ENCODE measurements around the gene TEP1.

TEP1 gene

GRCh38 chr14:20409226-20409625 is 4.1 kb downstream of the TEP1 start:
- H3K4me1 ChIP-seq (ENCODE audit: insufficient read depth, low read length), result peaks cover 5% of the 10 kb centered on the region; the same call in 1 of the 2 replicates
- H3K9ac ChIP-seq (ENCODE audit: low read depth, low read length), result no peak overlapping the region
- H3K36me3 ChIP-seq (ENCODE audit: insufficient read depth, low read depth, low read length), result peaks cover 15% of the 10 kb centered on the region
- H3K27me3 ChIP-seq (ENCODE audit: insufficient read depth, low read length), result peaks cover 4% of the 10 kb centered on the region; the same call in 1 of the 2 replicates
- H3K4me3 ChIP-seq (ENCODE audit: low read length), result no peak overlapping the region
- H3K9me3 ChIP-seq (ENCODE audit: insufficient read depth, low read depth, low read length), result no peaks in the 10 kb centered on the region
- no peak overlapping the region for H3K27ac ChIP-seq (ENCODE audit: low read length)

GRCh38 chr14:20403521-20403920 is 9.8 kb downstream of the TEP1 start:
- Histone ChIP-seq H3K9me3 (ENCODE audit: insufficient read depth, low read depth, low read length) (no peaks in the 10 kb centered on the region), H3K4me3 (ENCODE audit: low read length) (no peak overlapping the region), H3K27me3 (ENCODE audit: insufficient read depth, low read length) (no peaks in the 10 kb centered on the region), H3K36me3 (ENCODE audit: insufficient read depth, low read depth, low read length) (peaks cover 24% of the 10 kb centered on the region), H3K4me1 (ENCODE audit: insufficient read depth, low read length) (no peaks in the 10 kb centered on the region), H3K9ac (ENCODE audit: low read depth, low read length) (no peak overlapping the region), H3K27ac (ENCODE audit: low read length) (no peak overlapping the region)

GRCh38 chr14:20400965-20401593 is 12.2 kb downstream of the TEP1 start:
- no peak overlapping the region for H3K9ac ChIP-seq (ENCODE audit: low read depth, low read length)
- H3K27me3 ChIP-seq (ENCODE audit: insufficient read depth, low read length), result no peaks in the 10 kb centered on the region
- no peaks in the 10 kb centered on the region for H3K4me1 ChIP-seq (ENCODE audit: insufficient read depth, low read length)
- H3K9me3 ChIP-seq (ENCODE audit: insufficient read depth, low read depth, low read length), result no peaks in the 10 kb centered on the region
- H3K27ac ChIP-seq (ENCODE audit: low read length), result no peak overlapping the region
- H3K36me3 ChIP-seq (ENCODE audit: insufficient read depth, low read depth, low read length), result peaks cover 18% of the 10 kb centered on the region
- H3K4me3 ChIP-seq (ENCODE audit: low read length), result no peak overlapping the region

- no peaks in the 10 kb centered on the region for H3K27me3 ChIP-seq (ENCODE audit: insufficient read depth, low read length)
- no peaks in the 10 kb centered on the region for H3K9me3 ChIP-seq (ENCODE audit: insufficient read depth, low read depth, low read length)
- no peaks in the 10 kb centered on the region for H3K4me1 ChIP-seq (ENCODE audit: insufficient read depth, low read length)
- H3K9ac ChIP-seq (ENCODE audit: low read depth, low read length), result no peak overlapping the region
- peaks cover 18% of the 10 kb centered on the region for H3K36me3 ChIP-seq (ENCODE audit: insufficient read depth, low read depth, low read length)
- no peak overlapping the region for H3K27ac ChIP-seq (ENCODE audit: low read length)
- H3K4me3 ChIP-seq (ENCODE audit: low read length), result no peak overlapping the region
These were observed 12.7 kb downstream of the TEP1 start for GRCh38 chr14:20400589-20400964.

DNA sequence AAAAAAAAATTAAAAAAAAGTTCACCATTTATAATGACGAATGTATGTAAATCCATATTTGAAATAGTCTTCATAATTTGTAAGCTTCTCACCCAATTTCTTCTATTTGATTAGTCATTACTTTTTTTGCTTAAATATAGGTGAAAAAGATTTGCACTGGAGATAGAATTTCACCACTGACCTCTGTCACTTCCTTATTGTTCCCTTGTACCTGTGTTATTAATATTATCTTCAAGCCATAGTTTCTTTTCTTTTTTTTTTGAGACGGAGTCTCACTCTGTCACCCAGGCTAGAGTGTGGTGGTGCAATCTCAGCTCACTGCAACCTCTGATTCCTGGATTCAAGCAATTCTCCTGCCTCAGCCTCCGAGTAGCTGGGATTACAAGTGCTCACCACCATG is 15.8 kb downstream of the TEP1 start:
- Histone ChIP-seq H3K4me3 (ENCODE audit: low read length) (no peak overlapping the region), H3K27ac (ENCODE audit: low read length) (no peak overlapping the region), H3K4me1 (ENCODE audit: insufficient read depth, low read length) (no peaks in the 10 kb centered on the region), H3K9ac (ENCODE audit: low read depth, low read length) (no peak overlapping the region), H3K9me3 (ENCODE audit: insufficient read depth, low read depth, low read length) (no peaks in the 10 kb centered on the region), H3K27me3 (ENCODE audit: insufficient read depth, low read length) (no peaks in the 10 kb centered on the region), H3K36me3 (ENCODE audit: insufficient read depth, low read depth, low read length) (peaks cover 23% of the 10 kb centered on the region)

- H3K27ac ChIP-seq (ENCODE audit: low read length), result no peak overlapping the region
- no peaks in the 10 kb centered on the region for H3K27me3 ChIP-seq (ENCODE audit: insufficient read depth, low read length)
- no peaks in the 10 kb centered on the region for H3K4me1 ChIP-seq (ENCODE audit: insufficient read depth, low read length)
- no peak overlapping the region for H3K4me3 ChIP-seq (ENCODE audit: low read length)
- H3K9ac ChIP-seq (ENCODE audit: low read depth, low read length), result no peak overlapping the region
- H3K9me3 ChIP-seq (ENCODE audit: insufficient read depth, low read depth, low read length), result no peaks in the 10 kb centered on the region
- H3K36me3 ChIP-seq (ENCODE audit: insufficient read depth, low read depth, low read length), result peaks cover 56% of the 10 kb centered on the region
These were observed 21.8 kb downstream of the TEP1 start for GRCh38 chr14:20391505-20391904.

- Histone ChIP-seq H3K4me3 (ENCODE audit: low read length) (no peak overlapping the region), H3K9ac (ENCODE audit: low read depth, low read length) (no peak overlapping the region), H3K4me1 (ENCODE audit: insufficient read depth, low read length) (no peaks in the 10 kb centered on the region), H3K27me3 (ENCODE audit: insufficient read depth, low read length) (no peaks in the 10 kb centered on the region), H3K9me3 (ENCODE audit: insufficient read depth, low read depth, low read length) (no peaks in the 10 kb centered on the region), H3K27ac (ENCODE audit: low read length) (no peak overlapping the region), H3K36me3 (ENCODE audit: insufficient read depth, low read depth, low read length) (peaks cover 71% of the 10 kb centered on the region)
These were observed 25.1 kb downstream of the TEP1 start for GRCh38 chr14:20388159-20388558.

DNA sequence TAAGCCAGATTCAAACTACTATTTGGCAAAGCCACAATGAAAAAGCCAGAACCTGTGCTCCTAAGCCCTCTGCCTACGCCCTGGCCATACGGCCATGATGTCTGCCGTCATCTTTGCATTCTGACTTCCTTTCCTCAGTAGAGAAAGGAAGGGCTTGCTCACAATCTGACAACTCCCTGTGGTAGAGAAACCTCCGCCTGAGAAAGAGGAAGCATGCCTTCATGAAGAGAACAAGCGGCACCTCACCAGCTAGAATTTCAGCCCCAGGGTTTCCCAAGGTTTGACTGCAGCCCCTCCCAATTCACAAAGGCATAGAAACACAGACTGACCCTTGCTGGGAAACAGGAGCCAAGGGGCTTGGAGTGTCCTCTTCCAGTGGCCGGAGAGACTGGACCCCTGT is 25.7 kb downstream of the TEP1 start:
- H3K4me1 ChIP-seq (ENCODE audit: insufficient read depth, low read length), result no peaks in the 10 kb centered on the region
- no peak overlapping the region for H3K4me3 ChIP-seq (ENCODE audit: low read length)
- peaks cover 70% of the 10 kb centered on the region for H3K36me3 ChIP-seq (ENCODE audit: insufficient read depth, low read depth, low read length)
- no peak overlapping the region for H3K9ac ChIP-seq (ENCODE audit: low read depth, low read length)
- H3K27me3 ChIP-seq (ENCODE audit: insufficient read depth, low read length), result no peaks in the 10 kb centered on the region
- no peaks in the 10 kb centered on the region for H3K9me3 ChIP-seq (ENCODE audit: insufficient read depth, low read depth, low read length)
- H3K27ac ChIP-seq (ENCODE audit: low read length), result no peak overlapping the region

GRCh38 chr14:20386276-20386855 is 26.9 kb downstream of the TEP1 start:
- H3K4me3 ChIP-seq (ENCODE audit: low read length), result no peak overlapping the region
- H3K9ac ChIP-seq (ENCODE audit: low read depth, low read length), result no peak overlapping the region
- H3K36me3 ChIP-seq (ENCODE audit: insufficient read depth, low read depth, low read length), result peaks cover 70% of the 10 kb centered on the region
- H3K27ac ChIP-seq (ENCODE audit: low read length), result no peak overlapping the region
- no peaks in the 10 kb centered on the region for H3K27me3 ChIP-seq (ENCODE audit: insufficient read depth, low read length)
- no peaks in the 10 kb centered on the region for H3K9me3 ChIP-seq (ENCODE audit: insufficient read depth, low read depth, low read length)
- H3K4me1 ChIP-seq (ENCODE audit: insufficient read depth, low read length), result no peaks in the 10 kb centered on the region

DNA sequence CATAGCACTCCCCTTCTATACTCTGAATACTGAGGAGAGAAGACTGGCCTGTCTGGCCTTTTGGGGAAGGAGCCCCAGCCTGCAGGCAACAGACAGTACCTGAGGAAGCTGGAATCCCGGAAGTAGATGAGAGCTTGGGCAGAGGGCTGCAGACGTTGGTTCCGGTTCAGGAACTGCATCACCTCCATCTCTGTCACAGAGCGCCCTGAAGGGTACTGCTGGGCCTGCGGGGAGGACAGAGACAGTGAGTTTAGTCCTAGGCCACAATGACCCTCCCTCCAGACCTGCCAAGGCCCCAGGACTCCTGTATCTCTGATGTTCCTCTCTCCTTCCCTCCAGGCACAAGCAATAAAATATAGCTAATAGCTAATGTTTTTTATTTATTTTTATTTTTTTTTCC is 28.4 kb downstream of the TEP1 start:
- peaks cover 72% of the 10 kb centered on the region for H3K36me3 ChIP-seq (ENCODE audit: insufficient read depth, low read depth, low read length)
- H3K9ac ChIP-seq (ENCODE audit: low read depth, low read length), result no peak overlapping the region
- H3K27me3 ChIP-seq (ENCODE audit: insufficient read depth, low read length), result no peaks in the 10 kb centered on the region

DNA sequence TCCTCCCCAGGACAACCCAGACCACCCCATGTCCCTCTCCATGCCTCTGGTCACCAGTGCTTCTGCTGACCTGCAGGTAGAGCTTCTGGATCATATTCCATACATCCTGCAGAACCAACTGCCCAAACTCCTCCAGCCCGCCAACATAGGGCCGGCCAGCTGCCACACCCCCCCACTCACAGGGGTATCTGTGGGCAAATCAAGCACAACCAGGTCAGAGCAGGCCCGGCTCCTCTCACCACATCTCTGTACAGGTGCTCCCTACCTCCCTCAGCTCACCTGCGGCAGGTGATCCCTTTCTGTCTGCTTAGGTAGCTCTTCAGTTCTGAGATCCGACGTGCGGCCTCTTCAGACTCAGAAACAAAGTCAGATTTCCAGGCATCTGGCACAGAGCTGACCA is 29.0 kb downstream of the TEP1 start:
- peaks cover 72% of the 10 kb centered on the region for H3K36me3 ChIP-seq (ENCODE audit: insufficient read depth, low read depth, low read length)
- H3K27me3 ChIP-seq (ENCODE audit: insufficient read depth, low read length), result no peaks in the 10 kb centered on the region
- H3K4me1 ChIP-seq (ENCODE audit: insufficient read depth, low read length), result no peaks in the 10 kb centered on the region
- H3K9me3 ChIP-seq (ENCODE audit: insufficient read depth, low read depth, low read length), result no peaks in the 10 kb centered on the region
- H3K4me3 ChIP-seq (ENCODE audit: low read length), result no peak overlapping the region
- H3K9ac ChIP-seq (ENCODE audit: low read depth, low read length), result no peak overlapping the region
- H3K27ac ChIP-seq (ENCODE audit: low read length), result no peak overlapping the region

More for the DNA sequence above, 28.4 kb downstream of the TEP1 start:
- no peak overlapping the region for H3K27ac ChIP-seq (ENCODE audit: low read length)
- no peak overlapping the region for H3K4me3 ChIP-seq (ENCODE audit: low read length)
- H3K9me3 ChIP-seq (ENCODE audit: insufficient read depth, low read depth, low read length), result no peaks in the 10 kb centered on the region
- H3K4me1 ChIP-seq (ENCODE audit: insufficient read depth, low read length), result no peaks in the 10 kb centered on the region

DNA sequence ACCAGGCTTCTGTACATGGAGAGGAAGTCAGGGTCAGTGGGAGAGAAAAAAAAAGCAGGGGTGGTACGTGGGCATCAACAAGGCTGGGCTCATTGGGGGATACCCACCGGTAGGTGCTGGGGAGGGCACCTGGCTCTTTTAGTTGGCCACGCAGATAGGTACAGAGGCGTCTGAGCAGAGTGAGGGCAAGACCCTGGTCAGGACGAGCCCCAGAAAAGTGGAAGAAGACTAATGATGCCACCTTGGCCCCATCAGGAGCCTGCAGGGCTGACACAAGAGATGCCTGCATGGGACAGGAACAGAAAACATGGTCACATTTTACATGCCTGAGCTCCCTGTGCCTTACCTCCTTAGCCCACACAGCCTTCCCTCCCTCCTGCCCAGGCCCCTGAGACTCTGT is 29.7 kb downstream of the TEP1 start:
- Histone ChIP-seq H3K36me3 (ENCODE audit: insufficient read depth, low read depth, low read length) (peaks cover 75% of the 10 kb centered on the region), H3K4me1 (ENCODE audit: insufficient read depth, low read length) (no peaks in the 10 kb centered on the region), H3K9me3 (ENCODE audit: insufficient read depth, low read depth, low read length) (no peaks in the 10 kb centered on the region), H3K4me3 (ENCODE audit: low read length) (no peak overlapping the region), H3K27ac (ENCODE audit: low read length) (no peak overlapping the region), H3K27me3 (ENCODE audit: insufficient read depth, low read length) (no peaks in the 10 kb centered on the region), H3K9ac (ENCODE audit: low read depth, low read length) (no peak overlapping the region)

Measured in iPS-20b (cell line).